Stimulated activated effector memory CD8-positive, alpha-beta T cell treated with anti-CD3 and anti-CD28 coated beads, Interleukin-12 subunit alpha, Interleukin-12 subunit beta, amount 100 ng/mL, for 72 hours (primary cell): ENCODE results near the gene TMBIM6.
"Not testable (repeated sequence)": the region's sequence is repeated elsewhere in the genome, so short reads cannot be mapped to it uniquely, and the experiment has no call there.

Source experiments
- ATAC-seq: fragments of 150-1000 bp; cut with Tn5 transposase; 2 replicates; pipeline ENCODE4 v1.10.0; 2021
- DNase-seq, 2 donors: peaks; one replicate each; pipeline ENCODE4 v3.0.0; 2021 to 2022; ENCODE audit warnings: low spot score in 2 of 2
- H3K27ac Mint-ChIP-seq: one replicate; pipeline ENCODE4 v1.8.0; 2022; ENCODE audit warnings: mild to moderate bottlenecking, mixed read lengths
- H3K36me3 Mint-ChIP-seq: one replicate; pipeline ENCODE4 v1.8.0; 2022; ENCODE audit warnings: mild to moderate bottlenecking, mixed read lengths
- H3K4me1 Mint-ChIP-seq: one replicate; pipeline ENCODE4 v1.8.0; 2022; ENCODE audit warnings: mixed read lengths
- H3K4me3 Mint-ChIP-seq: one replicate; pipeline ENCODE4 v1.8.0; 2022; ENCODE audit warnings: mild to moderate bottlenecking, mixed read lengths
- H3K9me3 Mint-ChIP-seq: one replicate; pipeline ENCODE4 v1.8.0; 2022; ENCODE audit warnings: mixed read lengths

Gene TMBIM6

GRCh38 chr12:49708851-49709250, 32.5 kb upstream of the TMBIM6 start:
- no peak overlapping the region for H3K4me3 Mint-ChIP-seq
- H3K9me3 Mint-ChIP-seq, result no peaks in the 10 kb centered on the region
- ATAC-seq (no peak), DNase-seq (no peak)
- H3K36me3 Mint-ChIP-seq, result peaks cover 5% of the 10 kb centered on the region
- peaks cover 29% of the 10 kb centered on the region for H3K4me1 Mint-ChIP-seq
- H3K27ac Mint-ChIP-seq, result no peak overlapping the region

- H3K9me3 Mint-ChIP-seq, H3K4me3 Mint-ChIP-seq, ATAC-seq, DNase-seq, H3K27ac Mint-ChIP-seq, H3K36me3 Mint-ChIP-seq, H3K4me1 Mint-ChIP-seq: not testable (repeated sequence)
These were observed 27.4 kb upstream of the TMBIM6 start for GRCh38 chr12:49713952-49714351.

- ATAC-seq (no peak), DNase-seq (no peak)
- Mint-ChIP-seq H3K4me3 (no peak overlapping the region), H3K36me3 (no peaks in the 10 kb centered on the region), H3K27ac (no peak overlapping the region), H3K4me1 (no peaks in the 10 kb centered on the region), H3K9me3 (no peaks in the 10 kb centered on the region)
These were observed 24.8 kb upstream of the TMBIM6 start for GRCh38 chr12:49716553-49716952.

GRCh38 chr12:49717800-49718199, 23.6 kb upstream of the TMBIM6 start:
- H3K4me3 Mint-ChIP-seq, H3K36me3 Mint-ChIP-seq, H3K27ac Mint-ChIP-seq, H3K4me1 Mint-ChIP-seq, DNase-seq, ATAC-seq, H3K9me3 Mint-ChIP-seq: not testable (repeated sequence)

- Mint-ChIP-seq H3K4me3 (no peak overlapping the region), H3K36me3 (no peaks in the 10 kb centered on the region), H3K27ac (no peak overlapping the region), H3K9me3 (no peaks in the 10 kb centered on the region), H3K4me1 (no peaks in the 10 kb centered on the region)
- ATAC-seq (no peak), DNase-seq (no peak)
These were observed 21.1 kb upstream of the TMBIM6 start for GRCh38 chr12:49720214-49720613.

- not testable (repeated sequence) for H3K4me1 Mint-ChIP-seq, H3K4me3 Mint-ChIP-seq, ATAC-seq, H3K9me3 Mint-ChIP-seq, H3K27ac Mint-ChIP-seq, H3K36me3 Mint-ChIP-seq, DNase-seq
These were observed 20.0 kb upstream of the TMBIM6 start for GRCh38 chr12:49721355-49721754.

GRCh38 chr12:49728446-49728845, 12.9 kb upstream of the TMBIM6 start:
- no peaks in the 10 kb centered on the region for H3K9me3 Mint-ChIP-seq
- ATAC-seq, result no peak
- H3K4me1 Mint-ChIP-seq, result no peaks in the 10 kb centered on the region
- DNase-seq, result no peak
- H3K36me3 Mint-ChIP-seq, result no peaks in the 10 kb centered on the region
- H3K4me3 Mint-ChIP-seq, result no peak overlapping the region
- no peak overlapping the region for H3K27ac Mint-ChIP-seq

- no peak overlapping the region for H3K27ac Mint-ChIP-seq
- ATAC-seq (no peak), DNase-seq (no peak)
- H3K36me3 Mint-ChIP-seq, result peaks cover under 1% of the 10 kb centered on the region
- no peaks in the 10 kb centered on the region for H3K9me3 Mint-ChIP-seq
- no peak overlapping the region for H3K4me3 Mint-ChIP-seq
- no peaks in the 10 kb centered on the region for H3K4me1 Mint-ChIP-seq
These were observed 11.3 kb upstream of the TMBIM6 start for GRCh38 chr12:49730050-49730449.

- Mint-ChIP-seq H3K9me3 (peaks cover 3% of the 10 kb centered on the region), H3K27ac (no peak overlapping the region), H3K4me3 (no peak overlapping the region), H3K36me3 (peaks cover 6% of the 10 kb centered on the region), H3K4me1 (no peaks in the 10 kb centered on the region)
- DNase-seq (no peak), ATAC-seq (no peak)
These were observed 10.7 kb upstream of the TMBIM6 start for GRCh38 chr12:49730568-49731101.

- H3K4me3 Mint-ChIP-seq, result no peak overlapping the region
- ATAC-seq (no peak), DNase-seq (no peak)
- H3K27ac Mint-ChIP-seq, result no peak overlapping the region
- H3K9me3 Mint-ChIP-seq, result peaks cover 3% of the 10 kb centered on the region
- peaks cover 6% of the 10 kb centered on the region for H3K36me3 Mint-ChIP-seq
- no peaks in the 10 kb centered on the region for H3K4me1 Mint-ChIP-seq
These were observed 7.9 kb upstream of the TMBIM6 start for GRCh38 chr12:49733219-49734017.

- not testable (repeated sequence) for H3K9me3 Mint-ChIP-seq, H3K4me3 Mint-ChIP-seq
These were observed 6.5 kb upstream of the TMBIM6 start for GRCh38 chr12:49734900-49735299.

GRCh38 chr12:49738721-49739120, 2.6 kb upstream of the TMBIM6 start:
- H3K27ac Mint-ChIP-seq, H3K9me3 Mint-ChIP-seq, ATAC-seq, DNase-seq, H3K4me3 Mint-ChIP-seq: not testable (repeated sequence)
- peaks cover 36% of the 10 kb centered on the region for H3K36me3 Mint-ChIP-seq
- H3K4me1 Mint-ChIP-seq, result peaks cover 28% of the 10 kb centered on the region

More at GRCh38 chr12:49734900-49735299, 6.5 kb upstream of the TMBIM6 start:
- not testable (repeated sequence) for H3K27ac Mint-ChIP-seq, ATAC-seq, DNase-seq, H3K4me1 Mint-ChIP-seq, H3K36me3 Mint-ChIP-seq

- H3K27ac Mint-ChIP-seq, DNase-seq, H3K4me3 Mint-ChIP-seq, ATAC-seq, H3K9me3 Mint-ChIP-seq: not testable (repeated sequence)
- peaks cover 42% of the 10 kb centered on the region for H3K4me1 Mint-ChIP-seq
- peaks cover 49% of the 10 kb centered on the region for H3K36me3 Mint-ChIP-seq
These were observed 1.1 kb upstream of the TMBIM6 start for GRCh38 chr12:49740277-49740676.

- peak overlapping the region; percentile 85 for H3K4me3 Mint-ChIP-seq
- H3K36me3 Mint-ChIP-seq, result peaks cover 63% of the 10 kb centered on the region
- H3K4me1 Mint-ChIP-seq, result peaks cover 55% of the 10 kb centered on the region
- ATAC-seq, result peak; percentile 85
- peak; percentile 75 to 94 for DNase-seq
- H3K9me3 Mint-ChIP-seq, result no peaks in the 10 kb centered on the region
- peak overlapping the region; percentile 99 for H3K27ac Mint-ChIP-seq
These were observed 694 bp downstream of the TMBIM6 start for GRCh38 chr12:49741882-49742620.

- no peak for DNase-seq
- Mint-ChIP-seq H3K4me3 (peak overlapping the region; percentile 85), H3K36me3 (peaks cover 85% of the 10 kb centered on the region), H3K27ac (peak overlapping the region; percentile 99), H3K9me3 (no peaks in the 10 kb centered on the region), H3K4me1 (peaks cover 75% of the 10 kb centered on the region)
- no peak for ATAC-seq
These were observed 3.1 kb downstream of the TMBIM6 start for GRCh38 chr12:49744363-49744885.
